WTC11 (cell line): ENCODE results near the gene PROSER2.

Source experiments
- FOXP4 ChIP-seq: sonication (generic); formaldehyde crosslinking; IDR thresholded peaks from 2 replicates; pipeline ENCODE4 v1.8.0; 2022; ENCODE audit warnings: mild to moderate bottlenecking, missing genetic modification reagents
- IRF2 ChIP-seq: sonication (generic); formaldehyde crosslinking; IDR thresholded peaks from 2 replicates; pipeline ENCODE4 v1.8.0; 2022; ENCODE audit warnings: low read depth, missing genetic modification reagents, borderline replicate concordance
- JUN ChIP-seq: sonication (generic); formaldehyde crosslinking; IDR thresholded peaks from 2 replicates; pipeline ENCODE4 v1.8.0; 2023; ENCODE audit warnings: mild to moderate bottlenecking, missing genetic modification reagents
- NR1H2 ChIP-seq: sonication (generic); formaldehyde crosslinking; IDR thresholded peaks from 2 replicates; pipeline ENCODE4 v1.9.0; 2021; ENCODE audit warnings: mild to moderate bottlenecking, moderate library complexity, missing genetic modification reagents
- NR2C2 ChIP-seq: sonication (generic); formaldehyde crosslinking; IDR thresholded peaks from 2 replicates; pipeline ENCODE4 v1.8.0; 2022; ENCODE audit warnings: mild to moderate bottlenecking, missing genetic modification reagents
- PREB ChIP-seq: sonication (generic); formaldehyde crosslinking; IDR thresholded peaks from 2 replicates; pipeline ENCODE4 v1.8.1; 2022; ENCODE audit warnings: mild to moderate bottlenecking, missing genetic modification reagents, moderate library complexity, borderline replicate concordance
- SP1 ChIP-seq: sonication (generic); formaldehyde crosslinking; conservative IDR thresholded peaks from 2 replicates; pipeline ENCODE4 v1.8.1; 2022; ENCODE audit warnings: missing genetic modification reagents
- ZBTB21 ChIP-seq: sonication (generic); formaldehyde crosslinking; IDR thresholded peaks from 2 replicates; pipeline ENCODE4 v1.8.1; 2023; ENCODE audit warnings: mild to moderate bottlenecking, missing genetic modification reagents, borderline replicate concordance
- ZBTB43 ChIP-seq: sonication (generic); formaldehyde crosslinking; IDR thresholded peaks from 2 replicates; pipeline ENCODE4 v1.8.1; 2023; ENCODE audit warnings: mild to moderate bottlenecking, missing genetic modification reagents
- TF ChIP-seq, protein P1 (sequence below): fragments of 200-600 bp; IDR thresholded peaks from 2 replicates; pipeline ENCODE4 v1.8.0; 2022; ENCODE audit warnings: antibody characterized with exemption

GRCh38 chr10:11902646-11903045 is 79.5 kb downstream of the PROSER2 start:
- TF ChIP-seq JUN (CRISPR knock-in tag) (no peak), PREB (CRISPR knock-in tag) (no peak), FOXP4 (CRISPR knock-in tag) (no peak), SP1 (no peak), IRF2 (CRISPR knock-in tag) (no peak), ZBTB21 (CRISPR knock-in tag) (no peak), NR2C2 (CRISPR knock-in tag) (no peak), ZBTB43 (CRISPR knock-in tag) (no peak), NR1H2 (CRISPR knock-in tag) (no peak)
- TF ChIP-seq, protein P1, sequence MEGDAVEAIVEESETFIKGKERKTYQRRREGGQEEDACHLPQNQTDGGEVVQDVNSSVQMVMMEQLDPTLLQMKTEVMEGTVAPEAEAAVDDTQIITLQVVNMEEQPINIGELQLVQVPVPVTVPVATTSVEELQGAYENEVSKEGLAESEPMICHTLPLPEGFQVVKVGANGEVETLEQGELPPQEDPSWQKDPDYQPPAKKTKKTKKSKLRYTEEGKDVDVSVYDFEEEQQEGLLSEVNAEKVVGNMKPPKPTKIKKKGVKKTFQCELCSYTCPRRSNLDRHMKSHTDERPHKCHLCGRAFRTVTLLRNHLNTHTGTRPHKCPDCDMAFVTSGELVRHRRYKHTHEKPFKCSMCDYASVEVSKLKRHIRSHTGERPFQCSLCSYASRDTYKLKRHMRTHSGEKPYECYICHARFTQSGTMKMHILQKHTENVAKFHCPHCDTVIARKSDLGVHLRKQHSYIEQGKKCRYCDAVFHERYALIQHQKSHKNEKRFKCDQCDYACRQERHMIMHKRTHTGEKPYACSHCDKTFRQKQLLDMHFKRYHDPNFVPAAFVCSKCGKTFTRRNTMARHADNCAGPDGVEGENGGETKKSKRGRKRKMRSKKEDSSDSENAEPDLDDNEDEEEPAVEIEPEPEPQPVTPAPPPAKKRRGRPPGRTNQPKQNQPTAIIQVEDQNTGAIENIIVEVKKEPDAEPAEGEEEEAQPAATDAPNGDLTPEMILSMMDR = no peak
